Stimulated activated CD4-positive, alpha-beta T cell treated with anti-CD3 and anti-CD28 coated beads, Interleukin-1b, Interleukin-23, amount 100 ng/mL, for 24 hours (primary cell): ENCODE results near the gene SRGAP2B.
"Not testable (repeated sequence)": the region's sequence is repeated elsewhere in the genome, so short reads cannot be mapped to it uniquely, and the experiment has no call there.

Experiments used
- DNase-seq, 4 experiments: peaks; one replicate each; pipeline ENCODE4 v3.0.0-alpha.2; 2020; ENCODE audit warnings: low read depth in 4 of 4, low spot score in 1 of 4

The SRGAP2B gene

GRCh38 chr1:145000074-145000742 is 94.9 kb downstream of the SRGAP2B start:
- DNase-seq, result not testable (repeated sequence)

GRCh38 chr1:144998981-144999273 is 96.2 kb downstream of the SRGAP2B start:
- DNase-seq, result not testable (repeated sequence)

GRCh38 chr1:144998134-144998980 is 96.8 kb downstream of the SRGAP2B start:
- DNase-seq, result not testable (repeated sequence)

- DNase-seq, result not testable (repeated sequence)
Observed at GRCh38 chr1:144995833-144996410, 99.2 kb downstream of the SRGAP2B start.

GRCh38 chr1:144992915-144993314 is 102.2 kb downstream of the SRGAP2B start:
- DNase-seq, result not testable (repeated sequence)

- DNase-seq, result not testable (repeated sequence)
Observed at GRCh38 chr1:144990611-144991010, 104.5 kb downstream of the SRGAP2B start.

GRCh38 chr1:144987131-144987530 is 108.0 kb downstream of the SRGAP2B start:
- DNase-seq, result not testable (repeated sequence)

GRCh38 chr1:144986171-144986860 is 108.8 kb downstream of the SRGAP2B start:
- DNase-seq, result not testable (repeated sequence)

- DNase-seq, result not testable (repeated sequence)
Observed at GRCh38 chr1:144985550-144986170, 109.5 kb downstream of the SRGAP2B start.

GRCh38 chr1:144982802-144983525 is 112.2 kb downstream of the SRGAP2B start:
- not testable (repeated sequence) for DNase-seq

GRCh38 chr1:144981157-144981556 is 114.0 kb downstream of the SRGAP2B start:
- DNase-seq, result not testable (repeated sequence)

- DNase-seq, result not testable (repeated sequence)
Observed at GRCh38 chr1:144979960-144980595, 115.0 kb downstream of the SRGAP2B start.

GRCh38 chr1:144977856-144978255 is 117.3 kb downstream of the SRGAP2B start:
- not testable (repeated sequence) for DNase-seq

GRCh38 chr1:144971936-144972335 is 123.2 kb downstream of the SRGAP2B start:
- not testable (repeated sequence) for DNase-seq

- DNase-seq, result not testable (repeated sequence)
Observed at GRCh38 chr1:144966488-144966887, 128.6 kb downstream of the SRGAP2B start.

- not testable (repeated sequence) for DNase-seq
Observed at GRCh38 chr1:144964765-144965164, 130.4 kb downstream of the SRGAP2B start.

GRCh38 chr1:144964186-144964585 is 130.9 kb downstream of the SRGAP2B start:
- DNase-seq, result not testable (repeated sequence)

- DNase-seq, result not testable (repeated sequence)
Observed at GRCh38 chr1:144963571-144963970, 131.6 kb downstream of the SRGAP2B start.
